Measurements from ENCODE around the gene IRS4.

- TF ChIP-seq TAF1 (IDR thresholded peaks at IDR 0.05; ENCODE audit: low read depth, low read length) (no peak), SIN3A (conservative IDR thresholded peaks at IDR 0.05 in 1 of 2, IDR thresholded peaks at IDR 0.05 in 1 of 2; ENCODE audit: low read depth in 1 of 2, low read length in 2 of 2) (no peak), EZH2 (IDR thresholded peaks at IDR 0.05; ENCODE audit: low read depth, low read length, severe bottlenecking) (no peak), MAFK (IDR thresholded peaks at IDR 0.05; ENCODE audit: low read depth, low read length) (no peak), ZNF274 (IDR thresholded peaks at IDR 0.05; ENCODE audit: borderline replicate concordance, extremely low read depth, low read length) (no peak), USF2 (IDR thresholded peaks at IDR 0.05; ENCODE audit: low read length) (no peak), EGR1 (IDR thresholded peaks at IDR 0.05; ENCODE audit: borderline replicate concordance, low read depth, low read length) (no peak), BCL11A (IDR thresholded peaks at IDR 0.05; ENCODE audit: low read depth in 2 of 2, low read length in 2 of 2) (no peak)
- TF ChIP-seq, protein P1, sequence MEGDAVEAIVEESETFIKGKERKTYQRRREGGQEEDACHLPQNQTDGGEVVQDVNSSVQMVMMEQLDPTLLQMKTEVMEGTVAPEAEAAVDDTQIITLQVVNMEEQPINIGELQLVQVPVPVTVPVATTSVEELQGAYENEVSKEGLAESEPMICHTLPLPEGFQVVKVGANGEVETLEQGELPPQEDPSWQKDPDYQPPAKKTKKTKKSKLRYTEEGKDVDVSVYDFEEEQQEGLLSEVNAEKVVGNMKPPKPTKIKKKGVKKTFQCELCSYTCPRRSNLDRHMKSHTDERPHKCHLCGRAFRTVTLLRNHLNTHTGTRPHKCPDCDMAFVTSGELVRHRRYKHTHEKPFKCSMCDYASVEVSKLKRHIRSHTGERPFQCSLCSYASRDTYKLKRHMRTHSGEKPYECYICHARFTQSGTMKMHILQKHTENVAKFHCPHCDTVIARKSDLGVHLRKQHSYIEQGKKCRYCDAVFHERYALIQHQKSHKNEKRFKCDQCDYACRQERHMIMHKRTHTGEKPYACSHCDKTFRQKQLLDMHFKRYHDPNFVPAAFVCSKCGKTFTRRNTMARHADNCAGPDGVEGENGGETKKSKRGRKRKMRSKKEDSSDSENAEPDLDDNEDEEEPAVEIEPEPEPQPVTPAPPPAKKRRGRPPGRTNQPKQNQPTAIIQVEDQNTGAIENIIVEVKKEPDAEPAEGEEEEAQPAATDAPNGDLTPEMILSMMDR (IDR thresholded peaks at IDR 0.05; ENCODE audit: control extremely low read depth in 1 of 3, insufficient read depth in 1 of 3, low read depth in 1 of 3, low read length in 3 of 3), result no peak
- TF ChIP-seq, protein P2, sequence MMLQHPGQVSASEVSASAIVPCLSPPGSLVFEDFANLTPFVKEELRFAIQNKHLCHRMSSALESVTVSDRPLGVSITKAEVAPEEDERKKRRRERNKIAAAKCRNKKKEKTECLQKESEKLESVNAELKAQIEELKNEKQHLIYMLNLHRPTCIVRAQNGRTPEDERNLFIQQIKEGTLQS (IDR thresholded peaks at IDR 0.05; ENCODE audit: insufficient read depth, low read depth, low read length), result no peak
These were observed 13.8 kb downstream of the IRS4 start for GRCh38 chrX:108722561-108722960.

All from H1 (cell line).